H1 (cell line): Measurements from ENCODE around the gene SIN3B. TPM values are rescaled to one million over a fixed set of nuclear protein-coding genes. Genes with fewer than 3 reads are reported as not detected.

ENCODE experiments used
- CTCF ChIA-PET: fragments of 300-600 bp; sonication (Branson Sonifier 250); formaldehyde crosslinking; loops from one replicate; lab custom pipeline; 2021; ENCODE audit not compliant: partially characterized antibody; lab: Charles Lee
- POLR2A ChIA-PET: fragments of 300-600 bp; sonication (Branson Sonifier 250); formaldehyde crosslinking; loops from one replicate; lab custom pipeline; 2021; ENCODE audit warnings: inconsistent platforms; ENCODE audit not compliant: partially characterized antibody; lab: Charles Lee
- DNase-seq, 2 experiments: peaks; one replicate each; pipeline versions ENCODE4 v3.0.0 to v3.0.0-alpha.2; 2010 to 2022; ENCODE audit warnings: low spot score in 2 of 2, low read depth in 1 of 2, mixed read lengths in 1 of 2
- FAIRE-seq: peaks from 2 replicates; lab custom pipeline; 2011; peaks lifted over from hg19 to GRCh38; lab: Jason Lieb, UNC
- H2AFZ ChIP-seq: 2 replicates; pipeline ENCODE4 v1.8.1; 2012; ENCODE audit warnings: low read length, inconsistent platforms
- H2AK5ac ChIP-seq: 2 replicates; pipeline ENCODE4 v1.6.1; 2013; ENCODE audit warnings: low read depth, low read length
- H2BK120ac ChIP-seq: replicated peaks from 2 replicates; pipeline ENCODE3; 2013; ENCODE audit warnings: low read depth, low read length, inconsistent platforms
- H2BK12ac ChIP-seq: 2 replicates; pipeline ENCODE4 v1.6.1; 2013; ENCODE audit warnings: low read depth, low read length
- H2BK15ac ChIP-seq: 2 replicates; pipeline ENCODE4 v1.6.1; 2013; ENCODE audit warnings: low read length
- H2BK20ac ChIP-seq: 2 replicates; pipeline ENCODE4 v1.6.1; 2013; ENCODE audit warnings: low read length
- H2BK5ac ChIP-seq: 2 replicates; pipeline ENCODE4 v1.6.1; 2013; ENCODE audit warnings: low read depth, low read length
- H3K14ac ChIP-seq: 2 replicates; pipeline ENCODE4 v1.6.1; 2013; ENCODE audit warnings: inconsistent platforms; ENCODE audit not compliant: insufficient read length
- H3K18ac ChIP-seq: 2 replicates; pipeline ENCODE4 v1.6.1; 2013; ENCODE audit warnings: low read length; ENCODE audit errors: extremely low read depth
- H3K23ac ChIP-seq: 2 replicates; pipeline ENCODE4 v1.6.1; 2013; ENCODE audit warnings: inconsistent platforms; ENCODE audit not compliant: insufficient read length
- H3K23me2 ChIP-seq: 2 replicates; pipeline ENCODE4 v1.6.1; 2013; ENCODE audit warnings: low read depth, low read length
- H3K27ac ChIP-seq: 2 replicates; pipeline ENCODE4 v1.6.1; 2011; ENCODE audit warnings: low read depth, low read length, inconsistent platforms
- H3K27me3 ChIP-seq, 4 experiments: replicated peaks in 1 of 4; 1 replicate in 1 of 4; 2 replicates in 3 of 4; pipeline versions ENCODE4 v1.6.1 to v1.8.1; 2011 to 2013; ENCODE audit warnings: low read length in 3 of 4, mild to moderate bottlenecking in 3 of 4, inconsistent platforms in 2 of 4, mixed read lengths in 2 of 4, moderate library complexity in 1 of 4; ENCODE audit not compliant: control insufficient read depth in 3 of 4, insufficient read depth in 3 of 4; ENCODE audit errors: extremely low read depth in 1 of 4
- H3K36me3 ChIP-seq, 4 experiments: 2 replicates each; pipeline versions ENCODE4 v1.6.1 to v1.8.1; 2011 to 2013; ENCODE audit warnings: mild to moderate bottlenecking in 4 of 4, low read length in 3 of 4, moderate library complexity in 2 of 4, control low read depth in 1 of 4, inconsistent platforms in 1 of 4; ENCODE audit not compliant: insufficient read depth in 4 of 4, control insufficient read depth in 2 of 4
- H3K4ac ChIP-seq: replicated peaks from 2 replicates; pipeline ENCODE3; 2013; ENCODE audit warnings: low read length, low read depth, mixed read lengths, inconsistent platforms; ENCODE audit not compliant: insufficient read length
- H3K4me1 ChIP-seq, 4 experiments: replicated peaks in 1 of 4; 1 replicate in 1 of 4; 2 replicates in 3 of 4; pipeline versions ENCODE4 v1.6.1 to v1.8.1; 2011 to 2013; ENCODE audit warnings: low read length in 3 of 4, inconsistent platforms in 2 of 4, mixed read lengths in 1 of 4; ENCODE audit not compliant: insufficient read depth in 4 of 4, control insufficient read depth in 3 of 4
- H3K4me2 ChIP-seq, 2 experiments: 2 replicates each; pipeline versions ENCODE4 v1.6.1 to v1.8.1; 2011 to 2013; ENCODE audit warnings: low read depth in 2 of 2, low read length in 2 of 2, control low read depth in 1 of 2, inconsistent platforms in 1 of 2, mild to moderate bottlenecking in 1 of 2; ENCODE audit not compliant: insufficient read depth in 1 of 2
- H3K4me3 ChIP-seq, 4 experiments: fragments of 200-600, 300-600 bp in 1 of 4; sonication (generic), shearing (Covaris generic), sonication (Bioruptor Twin) in 1 of 4; 2 replicates each; pipeline versions ENCODE4 v1.5.1 to v1.8.1; 2011 to 2016; ENCODE audit warnings: low read length in 4 of 4, low read depth in 3 of 4, control low read depth in 2 of 4, inconsistent platforms in 2 of 4, mild to moderate bottlenecking in 2 of 4, mixed read lengths in 1 of 4, moderate library complexity in 1 of 4; ENCODE audit not compliant: insufficient read depth in 2 of 4; ENCODE audit errors: extremely low read depth in 1 of 4
- H3K56ac ChIP-seq: replicated peaks from 2 replicates; pipeline ENCODE3; 2013; ENCODE audit warnings: low read depth, mild to moderate bottlenecking, mixed read lengths, low read length, inconsistent platforms; ENCODE audit not compliant: insufficient read length
- H3K79me1 ChIP-seq: 2 replicates; pipeline ENCODE4 v1.6.1; 2013; ENCODE audit warnings: low read depth, low read length, control low read depth
- H3K79me2 ChIP-seq, 2 experiments: 2 replicates each; pipeline versions ENCODE4 v1.6.1 to v1.8.1; 2012 to 2013; ENCODE audit warnings: low read length in 2 of 2, mild to moderate bottlenecking in 2 of 2, inconsistent platforms in 1 of 2; ENCODE audit not compliant: insufficient read depth in 2 of 2, control insufficient read depth in 1 of 2
- H3K9ac ChIP-seq, 4 experiments: replicated peaks in 1 of 4; 1 replicate in 1 of 4; 2 replicates in 3 of 4; pipeline versions ENCODE4 v1.6.1 to v1.8.1; 2011 to 2013; ENCODE audit warnings: low read depth in 3 of 4, low read length in 3 of 4, control low read depth in 2 of 4, mild to moderate bottlenecking in 2 of 4, moderate library complexity in 2 of 4, inconsistent platforms in 1 of 4; ENCODE audit errors: extremely low read depth in 1 of 4
- H3K9me3 ChIP-seq, 2 experiments: 2 replicates each; pipeline versions ENCODE4 v1.6.1 to v1.8.1; 2012 to 2013; ENCODE audit warnings: mild to moderate bottlenecking in 2 of 2, moderate library complexity in 2 of 2, control low read depth in 1 of 2, inconsistent platforms in 1 of 2, low read depth in 1 of 2, low read length in 1 of 2, mixed read lengths in 1 of 2; ENCODE audit not compliant: insufficient read depth in 2 of 2
- H4K20me1 ChIP-seq, 2 experiments: replicated peaks in 1 of 2; 2 replicates each; pipeline versions ENCODE3 to v1.8.1; 2011 to 2013; ENCODE audit warnings: inconsistent platforms in 2 of 2, low read length in 2 of 2, mild to moderate bottlenecking in 1 of 2; ENCODE audit not compliant: insufficient read depth in 2 of 2, control insufficient read depth in 1 of 2
- H4K5ac ChIP-seq: 2 replicates; pipeline ENCODE4 v1.6.1; 2013; ENCODE audit warnings: low read length, low read depth, mixed read lengths, inconsistent platforms; ENCODE audit not compliant: insufficient read length
- H4K8ac ChIP-seq: 2 replicates; pipeline ENCODE4 v1.8.0; 2013; ENCODE audit warnings: mild to moderate bottlenecking, moderate library complexity, low read length, inconsistent platforms; ENCODE audit not compliant: insufficient read depth; ENCODE audit errors: extremely low read depth
- H4K91ac ChIP-seq: replicated peaks from 2 replicates; pipeline ENCODE3; 2013; ENCODE audit warnings: low read length, mixed read lengths, inconsistent platforms; ENCODE audit not compliant: insufficient read length
- FOSL1 ChIP-seq: IDR thresholded peaks from 2 replicates; pipeline ENCODE4 v1.6.1; 2011; ENCODE audit warnings: mild to moderate bottlenecking, low read depth, low read length, moderate library complexity; ENCODE audit not compliant: insufficient read depth
- KDM4A ChIP-seq: IDR thresholded peaks from one replicate; pipeline ENCODE4 v1.7.1; 2012; ENCODE audit warnings: low read depth, mild to moderate bottlenecking, moderate library complexity, low read length, inconsistent platforms; ENCODE audit not compliant: severe bottlenecking
- RXRA ChIP-seq: IDR thresholded peaks from 2 replicates; pipeline ENCODE4 v1.6.1; 2011; ENCODE audit warnings: low read depth, mild to moderate bottlenecking, low read length, moderate library complexity; ENCODE audit not compliant: insufficient read depth
- SAP30 ChIP-seq: fragments of 300-600 bp; sonication (generic); IDR thresholded peaks from 2 replicates; pipeline ENCODE4 v1.7.1; 2012; ENCODE audit warnings: low read length, moderate library complexity, mild to moderate bottlenecking, inconsistent platforms; ENCODE audit not compliant: insufficient read depth, insufficient replicate concordance
- SIN3A ChIP-seq, 2 experiments: IDR thresholded peaks in 1 of 2; conservative IDR thresholded peaks in 1 of 2; 2 replicates each; pipeline ENCODE4 v1.6.1; 2011 to 2012; ENCODE audit warnings: low read length in 2 of 2, improper control_type of control experiment in 1 of 2, low read depth in 1 of 2, mild to moderate bottlenecking in 1 of 2
- SIX5 ChIP-seq: IDR thresholded peaks from 2 replicates; pipeline ENCODE4 v1.6.1; 2011; ENCODE audit warnings: mild to moderate bottlenecking, low read depth, low read length
- SP1 ChIP-seq: IDR thresholded peaks from 2 replicates; pipeline ENCODE4 v1.6.1; 2011; ENCODE audit warnings: low read depth, low read length
- TBP ChIP-seq: IDR thresholded peaks from 2 replicates; pipeline ENCODE4 v1.6.1; 2011; ENCODE audit warnings: low read depth, low read length, improper control_type of control experiment
- WGBS, 2 experiments: shearing (Covaris generic) in 1 of 2; methylation state at CpG; one replicate each; pipeline versions ENCODE4 v1.1.6 to v1.1.7; 2013 to 2015; ENCODE audit warnings: low lambda C conversion rate in 2 of 2, mixed read lengths in 2 of 2, inconsistent platforms in 1 of 2, low coverage in 1 of 2, missing lambda C conversion rate in 1 of 2; ENCODE audit not compliant: insufficient replicate concordance in 2 of 2, insufficient coverage in 1 of 2, insufficient read length in 1 of 2; ENCODE audit errors: extremely low coverage in 1 of 2, missing lambda C conversion rate in 1 of 2; 5-methylcytosine and 5-hydroxymethylcytosine counted together
- polyA plus RNA-seq, 7 experiments: library from polyadenylated mRNA; depleted of rRNA in 3 of 7; stranded (reverse) in 5 of 7; unstranded in 2 of 7; fragments of >200 nt in 5 of 7; fragments of 200-250 nt in 2 of 7; gene quantifications; 1 replicate in 5 of 7; 2 replicates in 1 of 7; 4 replicates in 1 of 7; pipeline versions ENCODE4 v1.2.1 to v1.2.3, GENCODE V29; 2011 to 2013; ENCODE audit warnings: missing spikeins in 2 of 7, mixed read lengths in 2 of 7
- total RNA-seq: library from RNA; stranded (reverse); fragmentation: NEBNext Ultra II Directional; extraction: Animal tissue kit (Norgen Biotek cat#: 25700); gene quantifications from 2 replicates; pipeline ENCODE4 v1.2.1, GENCODE V29; 2021

The SIN3B gene
- total and polyA plus RNA-seq, 2 of the 8 experiments (the other 6 are each of a cell fraction or from before 2014, with no cell fraction given) = 29.5 to 71.1 TPM

DNA sequence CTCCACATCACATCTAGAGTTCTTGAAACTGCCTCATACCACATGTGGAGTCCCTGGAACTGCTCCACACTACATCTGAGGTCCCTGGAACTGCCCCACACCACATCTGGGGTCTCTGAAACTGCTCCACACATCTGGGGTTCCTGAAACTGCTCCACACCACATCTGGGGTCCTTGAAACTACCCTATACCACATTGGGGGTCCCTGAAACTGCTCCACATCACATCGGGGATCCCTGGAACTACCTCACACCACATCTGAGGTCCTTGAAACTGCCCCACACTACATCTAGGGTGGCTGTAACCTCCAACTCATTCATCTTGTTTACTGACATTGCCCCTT is 93.4 kb downstream of the SIN3B start:
- H3K23ac ChIP-seq = no peak overlapping the region
- 0 out of 2 replicates have a peak overlapping the region, but pooled peaks have one; percentile 25 for H4K8ac ChIP-seq
- no peaks in the 10 kb centered on the region for H3K27me3 ChIP-seq
- no peak overlapping the region for H3K14ac ChIP-seq
- no peak overlapping the region for H2AFZ ChIP-seq
- no peak overlapping the region for H2BK12ac ChIP-seq
- H3K9me3 ChIP-seq = peaks cover 0 to 11% of the 10 kb centered on the region in 2 experiments; a peak in 2 of 4 replicates
- no peak overlapping the region for H2BK120ac ChIP-seq
- H2BK20ac ChIP-seq = no peak overlapping the region
- H3K4me1 ChIP-seq = no peaks in the 10 kb centered on the region
- no peak overlapping the region for H3K56ac ChIP-seq
- H3K23me2 ChIP-seq = no peaks in the 10 kb centered on the region
- no peak overlapping the region for H4K5ac ChIP-seq
- TF ChIP-seq SIX5 (no peak), SAP30 (no peak), SP1 (no peak), RXRA (no peak), FOSL1 (no peak), TBP (no peak), SIN3A (conservative IDR thresholded peaks at IDR 0.05 in 1 of 2, IDR thresholded peaks at IDR 0.05 in 1 of 2; ENCODE audit: low read depth in 1 of 2, low read length in 2 of 2) (no peak), KDM4A (no peak)
- no peak overlapping the region for H2BK5ac ChIP-seq
- H3K4ac ChIP-seq = no peak overlapping the region
- no peak overlapping the region for H3K27ac ChIP-seq
- no peak overlapping the region for H4K91ac ChIP-seq
- no peaks in the 10 kb centered on the region for H4K20me1 ChIP-seq
- no peak overlapping the region for H3K18ac ChIP-seq
- no peaks in the 10 kb centered on the region for H3K79me1 ChIP-seq
- DNase-seq (no peak), FAIRE-seq (no peak)
- H2BK15ac ChIP-seq = no peak overlapping the region
- H3K79me2 ChIP-seq = no peaks in the 10 kb centered on the region
- no peaks in the 10 kb centered on the region for H3K36me3 ChIP-seq
- 82% methylated on average over 1 of the region's 1 CpG; no CpG with 5 or more reads in 1 of the 2 experiments for WGBS, 2 experiments
- CTCF ChIA-PET = no interaction called here
- POLR2A ChIA-PET = no interaction called here
- no peak overlapping the region for H3K4me2 ChIP-seq
- no peak overlapping the region for H3K4me3 ChIP-seq
- no peak overlapping the region for H2AK5ac ChIP-seq
- H3K9ac ChIP-seq = no peak overlapping the region
